SU-DHL-6 (cell line): ENCODE data around the gene TBC1D22A.

ENCODE experiments used
- EZH2phosphoT487 ChIP-seq: fragments of 200-600 bp; sonication (generic), shearing (Covaris generic); conservative IDR thresholded peaks from 2 replicates; pipeline ENCODE4 v1.6.1; 2018; ENCODE audit warnings: mild to moderate bottlenecking, antibody characterized with exemption, low read length, moderate library complexity, mixed read lengths
- TF ChIP-seq, protein P1 (sequence below): fragments of 200-600 bp; sonication (generic); IDR thresholded peaks from one replicate; pipeline ENCODE4 v1.5.1; 2017; ENCODE audit warnings: antibody characterized with exemption, mild to moderate bottlenecking, low read length, moderate library complexity; ENCODE audit not compliant: insufficient read depth, poor library complexity, severe bottlenecking

GRCh38 chr22:47205554-47205953 lies 443.1 kb downstream of the TBC1D22A start:
- TF ChIP-seq, protein P1, sequence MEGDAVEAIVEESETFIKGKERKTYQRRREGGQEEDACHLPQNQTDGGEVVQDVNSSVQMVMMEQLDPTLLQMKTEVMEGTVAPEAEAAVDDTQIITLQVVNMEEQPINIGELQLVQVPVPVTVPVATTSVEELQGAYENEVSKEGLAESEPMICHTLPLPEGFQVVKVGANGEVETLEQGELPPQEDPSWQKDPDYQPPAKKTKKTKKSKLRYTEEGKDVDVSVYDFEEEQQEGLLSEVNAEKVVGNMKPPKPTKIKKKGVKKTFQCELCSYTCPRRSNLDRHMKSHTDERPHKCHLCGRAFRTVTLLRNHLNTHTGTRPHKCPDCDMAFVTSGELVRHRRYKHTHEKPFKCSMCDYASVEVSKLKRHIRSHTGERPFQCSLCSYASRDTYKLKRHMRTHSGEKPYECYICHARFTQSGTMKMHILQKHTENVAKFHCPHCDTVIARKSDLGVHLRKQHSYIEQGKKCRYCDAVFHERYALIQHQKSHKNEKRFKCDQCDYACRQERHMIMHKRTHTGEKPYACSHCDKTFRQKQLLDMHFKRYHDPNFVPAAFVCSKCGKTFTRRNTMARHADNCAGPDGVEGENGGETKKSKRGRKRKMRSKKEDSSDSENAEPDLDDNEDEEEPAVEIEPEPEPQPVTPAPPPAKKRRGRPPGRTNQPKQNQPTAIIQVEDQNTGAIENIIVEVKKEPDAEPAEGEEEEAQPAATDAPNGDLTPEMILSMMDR = no peak
- no peak for TF ChIP-seq EZH2phosphoT487
